NCI-H446 (cell line): ENCODE data around the gene RPS2.

Experiments used
- DNase-seq, 2 experiments: peaks; one replicate each; lab custom pipeline; 2025; lab: John Stamatoyannopoulos, UW

The RPS2 gene

GRCh38 chr16:1998852-1999801 lies 34.5 kb upstream of the RPS2 start:
- no peak for DNase-seq

GRCh38 chr16:1998360-1998835 lies 33.8 kb upstream of the RPS2 start:
- no peak for DNase-seq

- no peak for DNase-seq
Measured at GRCh38 chr16:1997494-1998359, 33.1 kb upstream of the RPS2 start.

- DNase-seq, result no peak
Measured at GRCh38 chr16:1993731-1994131, 29.1 kb upstream of the RPS2 start.

- no peak for DNase-seq
Measured at GRCh38 chr16:1992704-1993317, 28.2 kb upstream of the RPS2 start.

GRCh38 chr16:1991948-1992703 lies 27.5 kb upstream of the RPS2 start:
- no peak for DNase-seq

GRCh38 chr16:1991588-1991947 lies 26.9 kb upstream of the RPS2 start:
- DNase-seq, result no peak

GRCh38 chr16:1991135-1991551 lies 26.5 kb upstream of the RPS2 start:
- DNase-seq, result no peak

- no peak for DNase-seq
Measured at GRCh38 chr16:1990351-1991134, 25.9 kb upstream of the RPS2 start.

GRCh38 chr16:1990101-1990350 lies 25.4 kb upstream of the RPS2 start:
- DNase-seq, result no peak

- DNase-seq, result no peak
Measured at GRCh38 chr16:1989209-1990100, 24.8 kb upstream of the RPS2 start, which contains the start of gene SYNGR3. TSS of gene SYNGR3 (plus strand) at chr16:1989970. CDS start at chr16:1990103, 133 bp downstream.

GRCh38 chr16:1987198-1987597 lies 22.6 kb upstream of the RPS2 start:
- no peak for DNase-seq

- DNase-seq, result no peak
Measured at GRCh38 chr16:1985466-1986150, 21.0 kb upstream of the RPS2 start.

GRCh38 chr16:1984347-1985225 lies 20.0 kb upstream of the RPS2 start:
- no peak for DNase-seq

GRCh38 chr16:1983544-1984346 lies 19.1 kb upstream of the RPS2 start, which contains the start of gene GFER:
TSS of gene GFER (plus strand) at chr16:1984193. CDS start at chr16:1984219, 26 bp downstream.
- DNase-seq, result peak; percentile 45 to 92

GRCh38 chr16:1982991-1983543 lies 18.4 kb upstream of the RPS2 start:
- no peak for DNase-seq

GRCh38 chr16:1982013-1982433 lies 17.4 kb upstream of the RPS2 start:
- DNase-seq, result no peak
